ENCODE data around the gene SAMD3.
"Not testable (repeated sequence)": the region's sequence is repeated elsewhere in the genome, so short reads cannot be mapped to it uniquely, and the experiment has no call there.

SAMD3 gene

DNA sequence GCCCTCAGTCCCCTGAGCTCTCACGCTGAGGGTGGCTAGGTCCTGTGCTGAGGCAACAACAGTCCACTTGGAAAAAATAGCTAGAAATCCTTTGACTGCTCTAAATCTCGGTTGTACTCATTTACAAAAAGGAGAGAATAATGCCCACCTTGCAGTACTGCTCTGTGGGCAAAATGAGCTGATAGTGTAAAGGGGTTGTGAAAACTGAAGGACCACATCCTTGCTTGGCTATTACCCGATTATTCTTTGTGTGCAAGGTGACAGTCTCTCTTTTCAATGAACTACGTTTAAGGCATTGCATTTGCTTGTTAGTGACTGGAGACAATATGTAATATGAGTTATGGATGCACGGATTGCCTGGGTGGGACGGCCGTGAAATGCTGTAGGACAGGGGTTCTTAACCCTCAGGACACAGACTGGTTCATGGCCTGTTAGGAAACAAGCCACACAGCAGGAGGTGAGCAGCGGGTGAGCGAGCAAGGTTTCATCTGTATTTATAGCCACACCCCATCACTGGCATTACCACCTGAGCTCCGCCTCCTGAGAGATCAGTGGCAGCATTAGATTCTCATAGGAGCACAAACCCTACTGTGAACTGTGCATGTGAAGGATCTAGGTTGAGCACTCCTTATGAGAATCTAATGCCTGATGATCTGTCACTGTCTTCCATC, 14.6 kb downstream of the SAMD3 start:
- DNase-seq: no peak

DNA sequence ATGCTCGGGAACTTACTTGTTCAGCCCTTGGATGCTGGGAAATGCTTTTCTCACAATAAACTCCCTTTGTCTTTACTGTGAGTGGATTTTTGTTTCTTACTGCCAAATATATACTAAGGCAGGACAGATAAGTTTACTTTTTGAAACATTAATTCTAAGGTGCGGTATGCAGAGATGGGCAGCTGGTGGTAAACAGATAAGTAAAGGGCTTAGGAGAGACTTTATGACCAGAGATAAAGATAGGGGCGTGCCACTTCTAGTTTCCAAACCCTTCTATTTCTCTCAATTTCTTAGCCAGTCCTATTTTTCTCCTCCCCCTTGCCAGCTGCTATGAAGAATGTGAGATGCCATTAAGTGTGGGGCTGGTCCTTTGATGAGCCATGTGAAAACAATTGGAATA, 16.3 kb downstream of the SAMD3 start:
- no peak for DNase-seq

DNA sequence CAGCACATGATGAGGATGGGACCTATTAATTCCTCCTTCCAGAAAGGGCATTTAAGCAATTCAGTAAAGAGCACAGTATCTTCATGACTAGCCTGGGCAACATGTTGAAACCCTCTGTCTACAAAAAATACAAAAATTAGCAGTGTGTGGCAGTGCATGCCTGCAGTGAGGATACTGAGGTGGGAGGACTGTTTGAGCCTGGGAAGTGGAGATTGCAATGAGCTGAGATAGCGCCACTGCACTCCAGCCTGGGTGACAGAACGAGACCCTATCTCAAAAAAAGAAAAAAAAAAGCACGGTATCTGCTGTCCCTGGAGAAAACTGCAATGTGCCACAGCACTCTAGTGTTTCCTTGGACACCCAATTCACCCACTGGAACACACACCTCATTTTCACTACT, 18.4 kb downstream of the SAMD3 start:
- no peak for DNase-seq

DNA sequence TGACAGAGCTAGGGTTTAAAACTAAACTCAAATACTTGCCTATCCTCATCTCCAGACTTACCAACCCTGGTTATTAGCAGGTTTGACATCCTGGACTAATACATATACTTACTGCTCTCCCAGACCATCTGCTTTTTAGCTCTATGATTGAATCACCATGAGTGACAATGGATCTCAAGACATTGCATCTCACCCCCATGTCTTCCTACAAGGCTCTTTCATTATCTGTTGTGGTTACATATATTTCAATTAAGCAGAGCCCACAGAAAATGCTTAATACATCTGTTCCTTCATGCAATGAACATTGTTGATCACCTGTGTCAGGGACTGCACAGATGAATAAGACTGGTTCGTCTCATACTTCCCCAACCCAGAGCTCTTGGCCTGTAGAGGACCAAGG, 19.4 kb downstream of the SAMD3 start:
- DNase-seq: no peak

DNA sequence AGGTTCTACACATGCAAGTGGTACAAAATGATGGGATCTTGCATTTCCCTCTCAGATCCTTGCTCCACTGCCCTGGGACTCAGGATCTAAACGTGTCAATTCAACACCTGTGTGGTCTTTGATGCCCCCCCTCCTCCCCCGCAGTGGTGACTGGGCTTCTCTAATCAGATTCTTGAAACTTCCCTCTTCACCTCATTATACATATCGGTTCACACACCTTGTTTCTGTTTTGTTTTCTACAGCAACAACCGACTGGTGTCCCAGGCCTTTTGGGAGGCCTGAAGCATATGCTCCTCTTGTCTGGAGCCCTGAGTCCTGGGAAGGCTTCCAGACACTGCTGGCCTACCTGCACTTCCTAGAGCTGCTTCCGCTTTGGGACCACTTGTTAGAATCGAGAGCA, 20.0 kb downstream of the SAMD3 start:
- DNase-seq: no peak

DNA sequence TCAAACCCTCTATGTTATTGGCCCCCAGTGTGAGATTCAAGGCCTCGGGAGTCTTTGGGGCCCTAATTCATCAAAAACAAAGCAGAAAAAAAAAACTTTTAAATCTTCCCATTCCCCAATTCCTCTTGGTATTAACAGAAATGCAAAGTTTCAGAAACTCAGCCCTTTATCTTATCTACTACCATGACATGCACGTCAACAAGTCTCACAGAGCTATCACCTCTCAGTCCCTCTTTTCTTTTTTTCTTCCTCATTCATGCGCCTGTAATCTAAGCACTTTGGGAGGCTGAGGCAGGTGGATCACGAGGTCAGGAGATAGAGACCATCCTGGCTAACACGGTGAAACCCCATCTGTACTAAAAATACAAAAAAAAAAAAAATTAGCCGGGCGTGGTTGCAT, 22.7 kb downstream of the SAMD3 start:
- no peak for DNase-seq

DNA sequence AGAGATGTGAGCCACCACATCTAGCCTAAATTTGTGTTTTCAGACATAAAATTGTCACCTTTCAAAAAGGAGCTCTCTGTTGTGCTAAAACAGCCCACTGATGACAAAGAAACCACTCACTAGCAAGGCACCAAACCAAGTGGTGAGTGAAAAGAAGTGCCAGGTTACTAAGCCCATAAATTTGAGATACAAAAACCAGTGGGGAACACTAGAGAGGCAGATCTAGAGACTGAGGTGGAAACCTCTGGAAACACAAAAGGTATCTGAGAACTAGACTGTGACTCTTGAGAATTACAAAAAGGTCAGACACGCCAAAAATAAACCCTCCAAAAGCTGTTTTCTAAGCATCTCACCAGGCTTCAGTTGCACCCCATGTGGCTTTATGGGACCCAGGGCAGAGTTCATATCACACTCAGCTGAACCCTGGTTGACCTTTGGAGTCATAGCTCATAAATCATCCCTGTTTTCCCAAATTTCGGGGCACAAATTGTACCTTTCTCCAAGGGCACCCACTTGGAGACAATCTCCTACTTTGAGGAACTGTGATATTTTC, 24.2 kb downstream of the SAMD3 start:
- no peak for DNase-seq

DNA sequence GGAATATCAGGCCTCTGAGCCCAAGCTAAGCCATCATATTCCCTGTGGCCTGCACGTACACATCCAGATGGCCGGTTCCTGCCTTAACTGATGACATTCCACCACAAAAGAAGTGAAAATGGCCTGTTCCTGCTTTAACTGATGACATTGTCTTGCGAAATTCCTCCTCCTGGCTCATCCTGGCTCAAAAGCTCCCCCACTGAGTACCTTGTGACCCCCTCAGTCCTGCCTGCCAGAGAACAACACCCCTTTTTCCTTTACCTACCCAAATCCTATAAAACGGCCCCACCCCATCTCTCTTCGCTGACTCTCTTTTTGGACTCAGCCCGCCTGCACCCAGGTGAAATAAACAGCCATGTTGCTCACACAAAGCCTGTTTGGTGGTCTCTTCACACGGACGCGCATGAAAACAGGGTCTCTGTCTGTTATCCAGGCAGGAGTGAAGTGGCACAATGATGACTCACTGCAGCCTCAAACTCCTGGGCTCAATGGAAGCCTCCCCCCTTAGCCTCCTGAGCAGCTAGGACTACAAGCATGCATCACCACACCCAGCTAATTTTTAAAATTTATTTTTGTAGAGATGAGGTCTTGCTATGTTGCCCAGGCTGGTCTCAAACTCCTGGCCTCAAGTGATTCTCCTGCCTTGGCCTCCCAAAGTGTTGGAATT, 24.8 kb downstream of the SAMD3 start:
- not testable (repeated sequence) for DNase-seq

DNA sequence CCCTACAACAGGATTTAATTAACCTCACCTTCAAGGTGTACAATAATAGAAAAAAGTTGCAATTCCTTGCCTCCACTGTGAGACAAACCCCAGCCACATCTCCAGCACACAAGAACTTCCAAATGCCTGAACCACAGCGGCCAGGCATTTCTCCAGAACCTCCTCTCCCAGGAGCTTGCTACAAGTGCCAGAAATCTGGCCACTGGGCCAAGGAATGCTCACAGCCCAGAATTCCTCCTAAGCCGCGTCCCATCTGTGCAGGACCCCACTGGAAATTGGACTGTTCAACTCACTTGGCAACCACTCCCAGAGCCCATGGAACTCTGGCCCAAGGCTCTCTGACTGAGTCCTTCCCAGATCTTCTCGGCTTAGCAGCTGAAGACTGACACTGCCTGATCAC, 28.3 kb downstream of the SAMD3 start:
- DNase-seq: not testable (repeated sequence)

DNA sequence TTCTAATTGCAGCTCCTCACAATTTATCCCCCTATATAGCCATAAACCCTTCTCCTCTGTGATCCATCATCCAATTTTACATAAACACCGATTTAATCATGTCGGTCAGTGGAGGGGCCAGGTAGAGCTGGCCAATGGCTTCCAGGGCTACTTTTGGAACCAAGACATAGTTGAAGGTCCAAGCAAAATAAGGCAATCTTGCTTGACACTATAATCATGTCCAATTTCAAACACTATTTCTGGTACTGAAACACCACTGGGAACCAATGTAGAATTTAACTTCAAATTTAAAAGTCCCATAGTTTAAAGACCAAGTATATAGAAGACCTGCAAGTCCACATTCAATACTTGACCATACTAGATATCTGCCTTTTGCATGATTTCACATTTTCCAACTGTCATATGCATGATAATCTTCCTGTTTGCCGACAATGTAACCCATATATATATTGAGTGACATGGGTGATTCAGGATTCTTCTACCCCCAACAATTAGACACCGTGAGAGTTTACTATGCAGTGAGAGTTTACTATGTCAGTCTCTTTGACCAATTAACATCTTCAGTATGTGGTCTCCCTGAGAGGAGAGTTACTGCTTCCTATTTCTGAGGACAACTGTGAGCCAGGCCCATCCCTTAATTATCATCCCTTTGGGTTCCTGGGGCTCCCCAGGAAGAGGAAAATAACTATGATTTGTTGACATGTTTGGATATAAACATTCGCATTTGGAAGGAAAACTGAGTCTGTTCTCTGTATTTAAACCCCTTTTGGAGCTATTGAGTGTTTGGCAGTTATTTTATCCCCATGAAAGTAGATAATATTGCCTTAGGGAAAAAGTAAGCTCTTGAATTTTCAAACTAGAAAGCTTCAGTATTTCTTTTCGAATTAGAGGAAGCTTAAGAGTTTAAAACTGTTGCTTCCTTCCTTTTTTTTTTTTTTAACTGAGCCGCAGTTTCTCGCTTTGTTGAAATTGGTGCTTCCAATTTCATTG, 31.8 kb downstream of the SAMD3 start:
- DNase-seq: no peak

DNA sequence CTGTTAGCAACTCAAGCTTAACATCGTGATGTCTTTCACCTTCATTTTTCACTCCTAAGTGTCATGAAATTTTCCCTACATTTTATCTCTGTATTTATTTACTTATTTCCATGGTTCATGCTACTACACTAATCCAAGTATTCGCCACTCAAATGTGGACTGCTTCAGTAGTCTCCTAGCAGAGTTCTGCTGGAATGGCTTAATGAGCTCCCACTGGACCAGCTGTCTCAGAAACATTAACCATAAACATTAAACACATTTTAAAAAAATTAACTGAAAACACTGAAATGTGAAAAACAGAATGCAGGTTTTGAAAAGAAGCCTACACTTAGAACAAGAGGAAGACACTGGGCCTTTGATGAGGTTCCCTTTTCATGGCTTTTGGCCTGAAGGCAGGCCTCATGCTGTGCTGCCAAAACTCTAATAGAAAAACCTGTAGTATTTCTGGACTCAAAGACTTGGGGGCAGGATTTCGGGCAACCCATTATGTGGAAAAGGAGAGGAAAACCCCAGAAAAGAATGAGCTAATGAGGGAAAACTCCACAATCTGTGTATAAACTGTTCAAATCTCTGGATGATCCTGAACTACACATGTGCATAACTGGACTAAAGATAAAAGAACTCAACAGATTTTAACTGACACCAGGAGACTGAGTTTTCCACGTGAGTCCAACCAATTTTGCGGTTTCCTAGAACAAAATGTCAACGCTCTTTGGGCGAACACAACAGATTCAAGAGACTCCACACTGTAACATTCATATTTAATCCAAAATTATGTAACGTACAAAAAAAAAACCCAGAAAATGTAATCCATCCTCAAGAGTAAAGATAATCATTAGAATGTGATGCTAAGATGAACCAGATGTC, 33.0 kb downstream of the SAMD3 start:
- no peak for DNase-seq

DNA sequence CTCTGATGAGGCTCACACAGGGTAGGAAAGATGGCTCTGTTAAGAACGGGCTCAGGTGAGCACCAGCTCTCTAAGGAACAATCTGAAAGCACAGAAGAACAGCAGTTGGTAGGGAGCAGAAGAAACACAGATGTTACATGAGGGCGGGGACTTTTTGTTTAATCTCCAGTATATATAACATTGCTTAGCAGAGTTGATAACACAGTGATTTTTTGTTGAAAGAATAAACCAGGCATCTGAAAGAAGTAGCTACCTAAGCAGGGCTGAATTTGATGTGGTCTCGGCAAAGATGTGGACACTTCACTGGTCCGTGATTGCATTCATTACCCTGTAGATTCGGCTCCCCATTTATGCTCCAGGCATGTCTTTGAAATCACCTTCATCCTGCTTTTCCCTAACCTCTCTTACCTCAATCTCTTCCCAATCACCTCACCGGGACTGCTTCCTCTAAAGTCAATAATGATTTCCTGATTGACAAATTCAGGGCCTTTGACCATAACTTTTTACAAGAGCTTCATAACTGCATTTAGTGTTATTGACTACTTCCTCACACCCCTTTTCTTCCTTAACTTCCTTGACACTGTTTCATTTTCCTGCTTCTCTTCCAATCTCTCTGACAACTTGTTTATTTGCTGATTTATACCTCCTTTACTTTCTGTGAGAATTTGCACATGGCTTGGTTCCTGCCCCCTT, 34.4 kb downstream of the SAMD3 start:
- no peak for DNase-seq

DNA sequence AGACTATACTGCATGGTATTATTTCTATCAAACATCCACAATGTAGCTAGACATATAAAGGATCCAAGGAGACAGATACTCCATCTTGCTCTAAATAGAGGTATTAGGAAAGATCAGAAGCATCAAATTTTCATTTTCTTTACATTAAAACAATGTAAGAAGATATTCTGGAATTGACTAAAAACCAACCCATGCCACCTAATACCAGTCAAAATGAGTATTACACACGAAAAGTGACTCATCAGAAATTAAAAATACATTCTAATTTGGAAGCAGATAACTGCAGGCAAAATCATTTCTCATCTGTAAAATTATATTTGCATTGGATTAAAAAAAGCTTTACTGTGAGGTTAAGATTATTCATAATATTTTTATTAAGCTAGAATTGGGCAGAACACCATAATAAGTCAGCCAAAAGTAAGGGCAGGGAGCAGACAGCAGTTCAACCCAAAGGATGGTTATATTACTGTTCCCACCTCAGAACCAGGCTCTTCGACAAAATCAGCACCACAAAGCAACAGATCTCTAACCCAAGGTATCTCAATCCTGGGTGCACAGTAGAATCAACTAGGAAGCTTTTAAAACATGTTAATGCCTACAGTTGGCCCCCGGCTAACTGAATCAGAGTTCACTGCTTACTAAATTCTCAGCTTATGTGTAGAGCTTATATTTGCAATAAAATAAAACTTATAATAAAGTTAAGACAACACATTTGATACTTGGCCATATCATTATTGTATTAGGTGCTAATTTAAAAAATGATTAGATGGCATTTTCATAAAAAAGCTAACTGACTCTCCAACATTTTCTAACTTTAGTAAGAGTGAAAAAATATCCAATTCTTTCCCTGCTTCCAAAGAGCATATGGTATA, 35.2 kb downstream of the SAMD3 start:
- no peak for DNase-seq

DNA sequence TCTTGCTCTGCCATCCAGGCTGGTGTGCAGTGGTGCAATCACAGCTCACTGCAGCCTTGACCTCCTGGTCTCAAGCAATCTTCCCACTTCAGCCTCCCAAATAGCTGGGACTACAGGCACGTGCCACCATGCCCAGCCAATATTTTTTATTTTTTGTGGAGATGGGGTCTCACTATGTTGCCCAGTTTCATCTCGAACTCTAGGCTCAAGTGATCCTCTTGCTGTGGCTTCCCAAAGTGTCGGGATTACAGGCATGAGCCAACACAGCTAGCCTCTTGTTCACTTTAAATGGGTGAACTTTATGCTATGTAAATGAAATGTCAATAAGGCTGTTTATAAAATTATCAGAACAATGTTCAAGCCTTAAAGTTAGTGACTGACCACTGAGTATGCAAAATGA, 37.1 kb downstream of the SAMD3 start:
- DNase-seq: no peak

DNA sequence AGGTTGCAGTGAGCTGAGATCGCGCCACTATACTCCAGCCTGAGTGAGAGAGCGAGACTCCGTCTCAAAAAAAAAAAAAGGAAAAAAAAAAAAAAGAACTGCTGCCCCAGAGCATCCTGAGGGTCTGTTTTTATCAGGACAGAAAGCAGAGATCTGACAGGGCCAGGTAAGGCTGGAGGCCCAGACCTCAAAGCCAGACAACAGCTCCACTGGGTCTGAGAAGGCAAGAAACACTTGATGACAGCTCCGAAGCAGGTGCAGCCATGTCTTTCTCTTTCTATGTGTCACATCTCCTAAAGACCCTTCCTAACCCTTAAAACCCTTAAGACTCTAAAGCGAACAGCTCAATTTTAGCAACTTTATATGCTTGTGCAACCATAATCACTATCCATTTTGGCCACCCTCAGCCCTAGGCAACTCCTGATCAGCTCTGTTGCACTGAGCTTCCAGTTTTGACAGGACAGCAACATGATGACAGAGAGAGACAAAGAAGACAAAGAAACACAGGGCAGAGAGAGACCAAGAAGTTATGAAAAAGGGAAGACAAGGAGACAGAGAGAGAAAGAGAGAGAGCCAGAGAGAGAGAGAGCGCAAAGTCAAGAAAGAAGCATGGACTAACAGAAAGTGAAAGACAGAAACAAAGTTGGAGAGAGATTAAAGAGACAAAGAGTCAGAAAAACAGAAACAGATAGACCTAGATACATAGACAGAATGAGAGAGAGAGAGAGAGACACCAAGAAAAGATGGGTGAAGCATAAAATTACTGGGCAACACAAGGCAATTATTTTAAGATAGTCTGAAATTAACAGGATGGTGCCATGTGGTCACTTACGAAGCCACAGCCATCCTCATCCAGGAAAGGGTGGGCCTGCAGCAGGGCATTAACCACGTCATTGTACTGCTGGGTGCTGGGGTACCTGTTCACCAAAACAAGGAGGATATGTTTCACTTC, 39.2 kb downstream of the SAMD3 start:
- DNase-seq: no peak

DNA sequence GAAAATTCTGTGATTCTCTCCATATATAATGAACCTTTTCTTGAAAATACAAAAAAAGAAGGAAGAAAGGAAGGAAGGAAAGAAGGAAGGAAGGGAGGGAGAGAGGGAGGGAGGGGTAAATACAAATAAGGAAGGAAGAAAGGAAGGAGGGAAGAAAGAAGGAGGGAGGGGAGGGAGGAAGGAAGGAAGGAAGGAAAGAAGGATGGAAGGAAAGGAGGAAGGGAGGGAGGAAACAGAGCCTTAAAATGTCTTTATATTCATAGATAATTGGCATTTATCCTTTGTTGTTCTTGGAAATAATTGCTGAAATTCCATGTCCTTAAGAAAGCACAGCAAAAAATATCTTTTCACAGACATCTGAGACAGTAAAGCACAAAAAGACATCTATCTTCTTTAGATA, 40.3 kb downstream of the SAMD3 start:
- no peak for DNase-seq

DNA sequence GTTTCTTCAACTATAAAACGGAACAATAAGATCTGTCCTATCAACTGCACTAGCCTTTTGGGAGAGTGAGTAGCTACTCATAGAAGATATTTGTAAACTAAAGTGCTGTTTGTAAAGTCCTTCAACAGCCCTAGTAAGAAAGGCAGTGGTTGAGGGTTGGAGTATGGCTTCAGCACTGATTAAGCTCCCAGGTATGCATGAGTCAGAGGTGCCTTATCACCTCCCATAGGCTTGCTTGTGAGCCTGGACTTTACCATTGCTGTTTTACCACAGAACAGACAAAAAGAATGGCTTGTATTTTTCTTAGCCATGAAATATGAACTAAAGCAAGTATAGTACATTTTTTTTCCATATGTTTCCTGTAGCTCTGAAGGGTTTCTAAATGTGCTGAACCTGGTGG, 44.1 kb downstream of the SAMD3 start:
- no peak for DNase-seq

DNA sequence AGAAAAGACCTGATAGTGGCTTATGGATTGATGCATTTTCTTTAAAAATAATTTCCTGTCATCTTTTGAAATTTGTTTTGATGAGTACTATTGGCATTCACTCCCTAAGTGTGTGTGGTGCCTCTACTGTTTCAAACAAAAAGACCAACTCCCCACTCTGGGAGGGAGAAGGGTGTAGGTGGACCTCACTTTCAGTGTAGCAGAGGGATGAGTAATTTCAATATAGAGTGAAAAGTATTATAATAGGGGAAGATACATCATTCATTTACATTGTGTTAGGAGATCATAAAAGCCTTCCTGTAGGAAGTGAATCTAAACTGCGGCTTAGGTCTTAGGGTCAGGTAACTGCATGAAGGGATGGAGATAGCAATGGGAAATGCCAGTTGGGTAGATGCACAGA, 46.4 kb downstream of the SAMD3 start:
- DNase-seq: no peak

DNA sequence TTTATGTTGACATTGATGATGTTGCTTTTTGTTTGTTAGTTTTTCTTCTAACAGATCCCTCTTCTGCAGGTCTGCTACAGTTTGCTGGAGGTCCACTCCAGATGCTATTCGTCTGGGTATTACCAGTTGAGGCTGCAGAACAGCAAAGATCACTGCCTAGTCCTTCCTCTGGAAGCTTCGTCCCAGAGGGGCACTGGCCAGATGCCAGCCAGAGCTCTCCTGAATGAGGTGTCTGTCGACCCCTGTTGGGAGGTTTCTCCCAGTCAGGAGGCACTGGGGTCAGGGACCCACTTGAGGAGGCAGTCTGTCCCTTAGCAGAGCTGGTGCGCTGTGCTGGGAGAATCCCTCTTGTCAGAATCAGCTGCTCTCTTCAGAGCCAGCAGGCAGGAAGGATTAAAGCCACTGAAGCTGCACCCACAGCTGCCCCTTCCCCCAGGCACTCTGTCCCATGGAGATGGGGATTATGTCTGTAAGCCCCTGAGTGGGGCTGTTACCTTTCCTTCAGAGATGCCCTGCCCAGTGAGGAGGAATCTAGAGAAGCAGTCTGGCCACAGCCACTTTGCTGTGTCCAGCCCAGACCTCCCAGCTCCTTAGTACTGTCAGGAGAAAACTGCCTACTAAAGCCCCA, 49.3 kb downstream of the SAMD3 start:
- not testable (repeated sequence) for DNase-seq
